A549 (cell line): Measurements from ENCODE around the gene SPTBN4. TPM values are rescaled to one million over a fixed set of nuclear protein-coding genes. Genes with fewer than 3 reads are reported as not detected.

Source experiments
- ATAC-seq, 2 experiments: fragments of 200-7000 bp in 1 of 2; fragments of >200 bp in 1 of 2; cut with Nextera tagmentation in 1 of 2; cut with Tn5 transposase in 1 of 2; 3 replicates each; pipeline versions ENCODE4 v1.8.0 to v1.9.1; 2018 to 2020; ENCODE audit warnings: mild to moderate bottlenecking in 1 of 2, moderate library complexity in 1 of 2
- CTCF ChIA-PET: fragments of 300-600 bp; sonication (Branson Sonifier 250); formaldehyde crosslinking; extraction: SDS; loops from one replicate; lab custom pipeline; 2021; ENCODE audit warnings: antibody characterized with exemption, inconsistent platforms; lab: Yijun Ruan, JAX
- POLR2A ChIA-PET: fragments of 350-600 bp; formaldehyde crosslinking; extraction: SDS; loops from one replicate; lab custom pipeline; 2021; ENCODE audit warnings: antibody characterized with exemption, inconsistent platforms; lab: Yijun Ruan, JAX
- DNase-seq, 2 experiments: peaks; one replicate each; pipeline versions ENCODE4 v3.0.0 to v3.0.0-alpha.2; 2011 to 2016; ENCODE audit warnings: low read depth in 1 of 2, low spot score in 1 of 2
- FAIRE-seq: peaks from 2 replicates; lab custom pipeline; 2011; peaks lifted over from hg19 to GRCh38; lab: Jason Lieb, UNC
- H3K27ac ChIP-seq, 2 experiments: fragments of >200 bp; sonication (Bioruptor Twin); formaldehyde crosslinking; 3 replicates each; pipeline ENCODE4 v1.5.1; 2016 to 2017
- H3K4me1 ChIP-seq: fragments of >200 bp; sonication (Bioruptor Twin); formaldehyde crosslinking; 3 replicates; pipeline ENCODE4 v1.6.1; 2016
- H3K4me2 ChIP-seq: fragments of >200 bp; sonication (Bioruptor Twin); formaldehyde crosslinking; 3 replicates; pipeline ENCODE4 v1.6.1; 2016
- H3K4me3 ChIP-seq: fragments of >200 bp; sonication (Bioruptor Twin); formaldehyde crosslinking; 3 replicates; pipeline ENCODE4 v1.5.1; 2016
- H3K9me3 ChIP-seq: fragments of >200 bp; sonication (Bioruptor Twin); formaldehyde crosslinking; 3 replicates; pipeline ENCODE4 v1.6.1; 2016
- ATOH8 ChIP-seq: fragments of 250-450 bp; sonication (Bioruptor Pico); IDR thresholded peaks from 2 replicates; pipeline ENCODE4 v1.5.0; 2020; ENCODE audit warnings: low read depth, mild to moderate bottlenecking, moderate library complexity
- BHLHE40 ChIP-seq: IDR thresholded peaks from 2 replicates; pipeline ENCODE4 v1.6.1; 2012; ENCODE audit warnings: low read depth, low read length, inconsistent platforms
- CBX2 ChIP-seq: fragments of 200-600 bp; sonication (generic); IDR thresholded peaks from 2 replicates; pipeline ENCODE4 v1.6.1; 2016; ENCODE audit warnings: low read depth, mild to moderate bottlenecking, borderline replicate concordance
- CBX8 ChIP-seq: fragments of 200-600 bp; sonication (generic); IDR thresholded peaks from 2 replicates; pipeline ENCODE4 v1.6.1; 2016
- CEBPB ChIP-seq, 2 experiments: fragments of >200 bp in 1 of 2; sonication (Bioruptor Twin) in 1 of 2; formaldehyde crosslinking in 1 of 2; IDR thresholded peaks; 2 replicates each; pipeline ENCODE4 v1.6.1; 2012 to 2016
- CHD2 ChIP-seq: fragments of 150-350 bp; IDR thresholded peaks from 2 replicates; pipeline ENCODE4 v1.6.1; 2014; ENCODE audit warnings: low read length; ENCODE audit not compliant: partially characterized antibody
- EP300 ChIP-seq, 2 experiments: fragments of >200 bp; sonication (Bioruptor Twin); formaldehyde crosslinking; IDR thresholded peaks; 2 replicates in 1 of 2; 3 replicates in 1 of 2; pipeline ENCODE4 v1.6.1; 2016 to 2017
- FOXS1 ChIP-seq: fragments of 250-450 bp; sonication (Bioruptor Pico); IDR thresholded peaks from 2 replicates; pipeline ENCODE4 v1.5.0; 2020; ENCODE audit warnings: mild to moderate bottlenecking, moderate library complexity
- GATA3 ChIP-seq: IDR thresholded peaks from 2 replicates; pipeline ENCODE4 v1.6.1; 2012; ENCODE audit warnings: borderline replicate concordance
- JUN ChIP-seq, 2 experiments: fragments of >200 bp; sonication (Bioruptor Twin); formaldehyde crosslinking; IDR thresholded peaks; 2 replicates in 1 of 2; 3 replicates in 1 of 2; pipeline ENCODE4 v1.6.1; 2016 to 2017
- JUNB ChIP-seq: fragments of >200 bp; sonication (Bioruptor Twin); formaldehyde crosslinking; IDR thresholded peaks from 2 replicates; pipeline ENCODE4 v1.6.1; 2016
- MYC ChIP-seq: IDR thresholded peaks from 2 replicates; pipeline ENCODE4 v1.6.1; 2012; ENCODE audit warnings: mild to moderate bottlenecking, inconsistent platforms, low read length, improper control_type of control experiment, borderline replicate concordance
- NR3C1 ChIP-seq: fragments of >200 bp; sonication (Bioruptor Twin); formaldehyde crosslinking; IDR thresholded peaks from 3 replicates; pipeline ENCODE4 v1.6.1; 2017
- PHF8 ChIP-seq: fragments of 200-600 bp; sonication (generic); IDR thresholded peaks from 2 replicates; pipeline ENCODE4 v1.6.1; 2016; ENCODE audit warnings: low read depth, mild to moderate bottlenecking, antibody characterized with exemption, moderate library complexity, borderline replicate concordance
- RARB ChIP-seq: fragments of 250-450 bp; sonication (Bioruptor Pico); IDR thresholded peaks from 2 replicates; pipeline ENCODE4 v1.8.0; 2021; ENCODE audit warnings: mild to moderate bottlenecking, moderate library complexity
- RCOR1 ChIP-seq: fragments of 150-350 bp; IDR thresholded peaks from 2 replicates; pipeline ENCODE4 v1.6.1; 2014; ENCODE audit warnings: antibody characterized with exemption, low read length, low read depth
- REST ChIP-seq: fragments of 200-600 bp; sonication (generic); IDR thresholded peaks from 2 replicates; pipeline ENCODE4 v1.6.1; 2016; ENCODE audit warnings: antibody characterized with exemption, mild to moderate bottlenecking, moderate library complexity
- SREBF2 ChIP-seq: fragments of 450-650 bp; IDR thresholded peaks from 2 replicates; pipeline ENCODE4 v1.6.1; 2014; ENCODE audit warnings: mild to moderate bottlenecking, moderate library complexity
- TFCP2L1 ChIP-seq: fragments of 250-450 bp; sonication (Bioruptor Pico); IDR thresholded peaks from 2 replicates; pipeline ENCODE4 v1.5.0; 2021; ENCODE audit warnings: mild to moderate bottlenecking
- TP53 ChIP-seq: fragments of 250-450 bp; sonication (Bioruptor Pico); IDR thresholded peaks from 2 replicates; pipeline ENCODE4 v1.5.0; 2021; ENCODE audit warnings: mild to moderate bottlenecking, moderate library complexity
- USF2 ChIP-seq: fragments of 450-650 bp; IDR thresholded peaks from 2 replicates; pipeline ENCODE4 v1.6.1; 2014; ENCODE audit warnings: antibody characterized with exemption
- ZSCAN20 ChIP-seq: fragments of 250-450 bp; sonication (Bioruptor Pico); IDR thresholded peaks from 2 replicates; pipeline ENCODE4 v1.8.0; 2022; ENCODE audit warnings: mild to moderate bottlenecking, moderate library complexity
- WGBS: methylation state at CpG from one replicate; pipeline ENCODE4 v1.1.6; 2017; ENCODE audit errors: missing lambda C conversion rate; 5-methylcytosine and 5-hydroxymethylcytosine counted together
- polyA plus RNA-seq, 4 experiments: library from polyadenylated mRNA; depleted of rRNA in 3 of 4; stranded (reverse); fragments of >200 nt; fragmentation: RNase III in 1 of 4; extraction: RNeasy Plus Mini Kit Qiagen cat#74134 plus additional on column Dnase treatment in 1 of 4; gene quantifications; 2 replicates in 3 of 4; 3 replicates in 1 of 4; pipeline ENCODE4 v1.2.3, GENCODE V29; 2011 to 2017

The SPTBN4 gene
- polyA plus RNA-seq, 2 of the 4 experiments (the other 2 are of a cell fraction): 1.4 to 2.2 TPM

GRCh38 chr19:40457048-40457447 is 9.8 kb upstream of the SPTBN4 start (continued):
- TF ChIP-seq PHF8: no peak
- TF ChIP-seq REST: no peak
- no peak for TF ChIP-seq SREBF2
- TF ChIP-seq BHLHE40: no peak
- no peak for TF ChIP-seq RCOR1
- TF ChIP-seq TFCP2L1 (CRISPR knock-in tag): no peak
- no peak for TF ChIP-seq MYC
- TF ChIP-seq JUN (IDR thresholded peaks at IDR 0.05): no peak
- no peak for TF ChIP-seq TP53
- no peak for TF ChIP-seq CEBPB (IDR thresholded peaks at IDR 0.05)

- POLR2A ChIA-PET: interaction anchor here (1.1 kb wide), 1 partner anchor 15 kb away, joined by 8 read pairs; no protein-coding TSS in a partner anchor
- ATAC-seq (no peak), DNase-seq (no peak), FAIRE-seq (no peak)
- H3K9me3 ChIP-seq: no peaks in the 10 kb centered on the region
- 93% methylated on average over 18 of the region's 27 CpGs for WGBS
- no peak overlapping the region for H3K4me2 ChIP-seq
- TF ChIP-seq USF2 (no peak), ATOH8 (CRISPR knock-in tag) (no peak)
- peaks cover 11% of the 10 kb centered on the region for H3K4me1 ChIP-seq
- H3K27ac ChIP-seq: no peak overlapping the region
- CTCF ChIA-PET: interaction anchor here (0.6 to 46.6 kb wide), 13 partner anchors 5 to 176 kb away, joined by 3 to 950 read pairs (median 4); partner anchors contain the start of genes BLVRB, PRX and SERTAD1
- H3K4me3 ChIP-seq: no peak overlapping the region
Measured at GRCh38 chr19:40457953-40458596, 8.7 kb upstream of the SPTBN4 start.

GRCh38 chr19:40458597-40458974 is 8.2 kb upstream of the SPTBN4 start:
- POLR2A ChIA-PET: no interaction called here
- FAIRE-seq (no peak), DNase-seq (no peak), ATAC-seq (no peak)
- 91% methylated on average over 3 of the region's 3 CpGs for WGBS
- Histone ChIP-seq H3K4me1 (peaks cover 16% of the 10 kb centered on the region), H3K9me3 (no peaks in the 10 kb centered on the region), H3K4me3 (no peak overlapping the region), H3K27ac (no peak overlapping the region), H3K4me2 (no peak overlapping the region)
- CTCF ChIA-PET: interaction anchor here (0.6 to 46.6 kb wide), 5 partner anchors 35 to 141 kb away, joined by 3 to 950 read pairs (median 5); partner anchors contain the start of genes PRX and SERTAD1
- TF ChIP-seq NR3C1 (no peak), REST (no peak), JUNB (no peak), SREBF2 (no peak), CHD2 (no peak), GATA3 (no peak), CBX2 (no peak), FOXS1 (CRISPR knock-in tag) (no peak), PHF8 (no peak), CBX8 (no peak), ZSCAN20 (CRISPR knock-in tag) (no peak), MYC (no peak), RARB (CRISPR knock-in tag) (no peak), RCOR1 (no peak), EP300 (IDR thresholded peaks at IDR 0.05) (no peak)
